ENCODE measurements around the gene ELMO1.
"Not testable (repeated sequence)": the region's sequence is repeated elsewhere in the genome, so short reads cannot be mapped to it uniquely, and the experiment has no call there.

ELMO1 gene

DNA sequence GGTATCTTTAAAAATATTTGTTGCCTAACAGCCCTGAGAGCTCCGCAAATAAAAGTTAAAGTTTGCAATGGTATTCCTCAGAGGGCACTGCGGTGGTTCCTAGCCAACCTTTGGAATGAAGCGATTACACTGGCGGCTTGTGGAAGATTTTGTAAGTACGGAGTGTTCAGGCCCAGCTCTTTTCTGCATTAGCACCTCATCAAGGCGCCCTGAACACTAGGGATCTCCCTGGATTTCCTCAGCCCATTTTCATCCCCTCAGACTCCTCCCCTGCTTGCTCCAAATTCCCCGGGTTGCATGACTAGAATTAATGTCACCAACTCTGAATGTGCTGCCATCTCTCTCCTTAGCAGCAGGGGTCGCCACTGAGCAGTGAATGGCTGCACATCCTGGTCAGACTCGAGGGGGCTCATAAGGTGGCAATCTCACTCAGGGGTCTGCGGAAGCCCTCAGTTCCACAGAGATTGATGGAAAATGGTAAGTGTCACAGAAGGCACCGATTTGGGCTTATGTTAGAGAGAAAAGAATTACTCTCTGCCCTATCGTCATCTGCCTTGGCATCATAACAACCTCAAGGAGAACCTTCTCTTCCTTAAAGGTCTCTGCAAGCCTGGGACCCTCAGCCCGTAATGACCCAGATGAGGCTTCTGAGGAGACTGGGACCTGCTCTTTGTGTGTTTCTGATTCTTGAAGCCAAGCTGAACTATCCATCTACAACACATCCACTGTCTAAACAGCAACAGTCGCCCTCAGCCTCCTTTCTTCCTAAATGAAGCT, 461.5 kb downstream of the ELMO1 start:
- DNase-seq = peak; percentile 85

DNA sequence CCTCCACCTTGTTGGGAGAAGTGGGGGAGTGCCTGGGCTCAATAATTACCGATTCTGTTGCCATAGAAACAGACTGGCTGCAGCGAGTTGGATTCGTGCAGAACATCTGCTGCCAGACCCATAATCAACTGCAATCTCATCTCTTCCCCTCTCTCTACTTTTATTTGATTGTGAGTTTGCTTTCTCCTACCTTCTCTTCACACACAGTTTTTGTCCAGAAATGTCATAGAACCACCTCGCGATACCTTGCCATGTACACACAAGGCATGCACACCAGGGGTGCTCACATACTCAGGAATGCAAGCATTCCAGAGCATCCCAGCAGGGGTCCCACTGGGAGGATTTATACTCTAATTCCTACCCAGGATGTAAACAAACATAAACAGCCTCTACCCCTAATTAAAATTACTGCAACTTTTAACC, 462.1 kb downstream of the ELMO1 start:
- DNase-seq = peak; percentile 87

DNA sequence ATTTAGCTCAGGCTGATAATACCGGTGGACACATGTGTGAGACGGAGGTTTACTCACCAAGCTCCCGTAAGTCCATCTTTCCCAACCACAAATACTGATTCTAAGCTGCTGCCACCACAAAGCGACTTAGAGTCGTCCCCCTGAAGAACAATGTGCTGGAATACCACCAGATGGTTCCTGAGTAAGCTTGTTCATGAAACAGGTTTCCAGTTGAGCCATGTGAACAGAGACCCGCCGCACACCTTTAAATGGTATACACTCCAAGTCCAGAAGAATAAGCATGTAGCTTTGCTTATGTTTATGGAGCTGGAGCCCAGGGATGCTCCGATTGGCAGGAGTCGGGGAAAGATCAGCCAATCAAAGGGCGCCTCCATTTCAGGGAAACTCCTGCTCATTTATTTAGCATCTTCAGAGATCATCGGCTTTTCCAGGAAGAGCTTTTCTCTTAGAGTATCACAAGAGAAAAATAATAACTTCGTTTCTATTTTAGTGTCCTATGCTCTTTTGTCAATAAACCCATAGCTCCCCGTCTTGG, 462.7 kb downstream of the ELMO1 start:
- peak; percentile 84 for DNase-seq

DNA sequence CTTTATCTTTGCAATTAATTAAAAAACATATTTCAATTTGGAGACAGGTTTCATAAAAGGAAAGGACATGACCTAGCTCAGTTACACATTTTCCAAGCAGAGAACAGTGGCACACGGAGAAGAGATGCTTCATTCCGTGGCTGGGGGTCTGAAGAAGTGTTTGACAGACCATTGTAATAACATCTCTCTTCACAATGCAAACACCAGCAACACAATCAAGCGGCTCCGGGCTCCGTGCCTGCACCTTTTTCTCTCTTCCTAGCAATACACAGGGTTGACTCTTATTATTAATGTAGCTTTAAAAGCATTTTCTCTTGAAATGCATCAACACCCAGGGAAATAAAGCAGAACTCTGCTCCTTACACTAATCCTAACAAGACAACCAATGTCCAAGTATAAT, 463.3 kb downstream of the ELMO1 start:
- no peak for DNase-seq

DNA sequence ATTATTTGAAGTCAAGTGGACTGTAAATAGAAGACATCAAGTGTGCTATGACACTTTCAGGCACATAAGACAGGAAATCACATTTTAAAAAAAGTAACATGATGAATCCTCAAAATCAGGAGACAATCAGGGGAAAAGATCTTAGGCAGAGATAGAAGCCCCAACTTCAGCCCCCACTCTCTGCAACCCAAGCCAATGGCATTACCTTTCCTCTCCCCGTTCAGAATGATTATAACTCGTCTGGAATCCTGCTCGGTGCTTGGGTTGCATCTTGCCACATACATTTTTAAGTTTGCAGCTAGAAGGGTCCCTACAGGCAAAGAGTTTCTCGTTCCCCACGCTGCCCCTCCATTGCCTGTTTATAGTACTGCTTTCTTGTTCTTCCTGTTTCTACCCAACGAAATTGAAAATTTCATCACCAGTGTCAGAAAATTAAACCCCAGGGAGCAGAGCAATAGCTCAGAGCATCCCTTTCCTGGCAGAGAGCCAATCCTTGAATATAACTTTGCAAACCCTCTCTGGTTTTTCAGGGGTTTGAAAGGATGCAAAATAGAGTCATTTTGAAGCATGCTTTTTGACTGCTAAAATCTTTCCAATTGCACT, 463.9 kb downstream of the ELMO1 start:
- peak; percentile 61 for DNase-seq

DNA sequence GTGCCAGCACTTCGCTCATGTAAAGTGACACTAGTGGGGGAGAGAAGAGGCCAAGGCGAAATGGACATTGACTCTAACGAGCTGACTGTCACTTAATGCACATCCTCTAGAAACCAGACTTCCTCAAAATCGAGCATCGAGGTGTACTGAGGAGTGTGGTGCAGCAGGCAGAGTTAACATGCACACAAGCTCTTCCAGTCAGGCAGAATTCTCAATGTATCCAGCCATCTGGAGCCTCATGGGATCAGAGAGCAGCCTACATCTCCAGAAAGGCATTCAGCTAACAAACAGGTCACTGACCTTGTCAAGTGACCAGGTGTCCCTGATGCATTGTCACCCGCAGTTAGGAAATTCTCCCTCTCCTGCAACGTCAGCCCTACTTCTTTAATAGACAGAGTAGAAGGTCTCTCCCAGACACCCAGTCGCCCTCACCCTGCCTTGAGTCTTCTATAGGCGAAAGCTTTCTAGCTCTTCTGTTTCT, 464.6 kb downstream of the ELMO1 start:
- no peak for DNase-seq

DNA sequence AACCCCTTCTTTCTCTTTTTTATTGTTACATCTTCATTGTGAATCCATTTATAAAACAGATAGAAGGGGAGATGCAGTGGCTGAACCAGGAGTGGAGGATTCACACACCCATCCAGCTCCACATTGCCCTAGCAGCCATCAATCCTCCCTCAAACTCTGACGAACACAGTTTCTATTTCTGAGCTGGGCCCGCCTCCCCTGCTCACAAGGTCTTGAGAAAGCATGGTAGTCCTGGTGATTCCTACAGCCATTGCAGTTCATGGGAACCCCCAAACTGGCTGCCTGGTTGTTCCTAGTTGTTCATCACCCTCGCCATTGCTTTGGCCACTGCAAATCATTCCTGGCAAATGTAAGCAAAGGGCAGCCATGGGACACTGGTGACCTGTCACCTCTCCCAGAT, 465.9 kb downstream of the ELMO1 start:
- peak; percentile 9 for DNase-seq

DNA sequence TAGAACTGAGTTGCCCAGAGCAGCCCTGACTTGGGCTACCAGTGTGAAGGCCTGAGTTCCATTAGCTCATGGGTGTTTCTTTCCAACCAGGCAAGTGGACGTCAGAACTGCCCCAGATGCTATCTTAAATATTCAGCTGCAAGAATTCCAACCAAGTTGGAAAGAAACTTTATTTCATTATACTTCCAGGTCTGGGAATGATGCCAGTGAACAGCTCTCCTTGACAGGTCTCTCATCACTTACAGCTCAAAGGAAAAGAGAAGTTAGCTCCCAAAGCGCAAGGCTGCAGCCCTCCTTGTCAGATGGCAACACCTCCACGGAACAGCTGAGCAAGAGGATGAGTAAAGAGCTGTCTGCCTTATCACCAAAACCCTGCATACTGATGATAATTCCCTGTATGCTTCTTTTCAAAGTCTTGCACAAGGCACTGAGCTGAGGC, 468.8 kb downstream of the ELMO1 start:
- DNase-seq = no peak

DNA sequence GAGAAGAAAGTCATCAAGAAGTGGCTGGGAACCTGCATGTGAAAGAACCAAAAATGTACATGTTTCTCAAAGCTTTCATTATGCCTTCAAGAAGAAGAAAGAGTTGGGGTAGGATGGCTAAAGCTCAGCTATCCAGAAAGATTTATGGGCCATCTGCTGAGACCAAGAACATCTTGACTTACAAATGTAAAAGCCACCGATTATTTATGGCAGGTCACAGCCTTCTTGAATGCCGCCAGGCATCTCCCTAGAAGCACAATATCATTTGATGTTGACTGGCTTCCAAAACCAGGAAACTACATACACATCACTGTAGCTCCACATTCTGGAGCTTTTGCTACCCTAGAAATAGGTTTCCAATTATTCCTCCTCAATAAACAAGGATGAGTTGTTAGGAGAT, 470.2 kb downstream of the ELMO1 start:
- DNase-seq = no peak

DNA sequence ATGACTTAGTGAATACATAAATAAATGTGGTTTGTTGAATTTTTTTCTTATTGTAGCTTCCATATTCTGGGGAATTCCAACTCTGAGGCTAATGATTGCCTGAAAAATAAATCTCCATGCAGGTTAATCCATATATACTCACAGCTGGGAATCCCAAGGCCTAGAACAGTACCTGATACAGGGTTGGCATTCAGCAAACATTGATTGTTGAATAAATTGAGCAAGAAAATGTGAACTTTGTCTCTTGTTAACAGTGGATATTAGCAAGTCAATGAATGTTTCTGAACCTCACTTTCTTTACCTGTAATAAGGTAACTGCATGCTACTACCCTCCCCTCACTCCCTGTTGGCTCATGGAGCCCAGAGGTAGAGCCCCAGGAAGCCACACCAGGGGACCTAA, 470.8 kb downstream of the ELMO1 start:
- no peak for DNase-seq

DNA sequence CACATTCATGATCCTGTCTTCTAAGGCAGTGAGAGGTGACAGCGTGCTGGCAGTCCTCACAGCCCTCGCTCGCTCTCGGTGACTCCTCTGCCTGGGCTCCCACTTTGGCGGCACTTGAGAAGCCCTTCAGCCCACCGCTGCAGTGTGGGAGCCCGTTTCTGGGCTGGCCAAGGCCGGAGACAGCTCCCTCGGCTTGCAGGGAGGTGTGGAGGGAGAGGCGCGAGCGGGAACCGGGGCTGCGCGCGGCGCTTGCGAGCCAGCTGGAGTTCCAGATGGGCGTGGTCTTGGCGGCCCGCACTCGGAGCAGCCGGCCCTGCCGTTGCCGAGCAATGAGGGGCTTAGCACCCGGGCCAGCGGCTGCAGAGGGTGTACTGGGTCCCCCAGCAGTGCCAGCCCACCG, 475.1 kb downstream of the ELMO1 start:
- DNase-seq = not testable (repeated sequence)

DNA sequence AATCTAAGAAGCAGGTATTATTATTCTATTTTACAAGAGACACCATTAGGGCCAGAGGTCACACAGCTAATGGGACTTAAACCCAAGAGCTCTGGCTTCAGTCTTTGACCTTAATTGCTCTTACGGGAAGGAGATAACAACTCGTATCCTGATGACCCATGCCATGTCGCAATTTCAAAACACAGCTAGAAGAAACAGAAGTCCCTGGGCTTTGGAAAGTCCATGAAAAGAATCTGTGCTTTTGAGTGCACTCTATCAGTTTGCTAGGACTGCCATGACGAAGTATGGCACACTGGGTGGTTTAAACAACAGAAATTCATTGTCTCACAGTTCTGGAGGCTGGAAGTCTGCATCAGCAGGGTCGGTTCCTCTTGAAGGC, 476.5 kb downstream of the ELMO1 start:
- no peak for DNase-seq

DNA sequence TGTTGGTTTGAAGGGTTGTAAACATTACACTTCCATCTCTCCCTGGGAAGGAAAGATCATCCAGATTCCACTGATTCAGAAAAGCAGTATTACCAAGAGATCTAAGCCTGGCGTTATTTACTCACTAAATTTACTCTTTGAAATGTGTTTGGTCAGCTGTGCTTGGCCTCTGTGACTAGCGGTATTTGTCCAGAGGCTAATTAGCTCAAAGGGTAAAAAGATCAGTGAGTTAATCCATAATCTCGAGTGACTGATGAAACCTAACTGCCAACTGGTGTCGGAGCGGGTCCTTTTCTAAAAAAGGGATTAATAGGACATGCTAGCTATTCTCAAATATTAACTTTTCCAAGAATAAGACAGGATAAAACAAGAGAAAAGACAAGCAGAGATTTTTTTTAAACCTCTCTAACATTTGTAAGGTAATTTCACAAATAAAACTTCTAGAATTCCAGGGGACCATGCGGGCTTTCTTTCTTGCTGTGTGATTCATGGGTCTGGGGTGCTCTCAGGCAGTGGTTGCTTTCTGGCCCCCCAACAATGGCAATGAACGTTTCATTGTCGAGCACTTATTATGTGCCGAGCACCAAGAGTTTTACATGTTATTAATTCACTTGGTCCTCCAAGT, 477.0 kb downstream of the ELMO1 start:
- DNase-seq = no peak

DNA sequence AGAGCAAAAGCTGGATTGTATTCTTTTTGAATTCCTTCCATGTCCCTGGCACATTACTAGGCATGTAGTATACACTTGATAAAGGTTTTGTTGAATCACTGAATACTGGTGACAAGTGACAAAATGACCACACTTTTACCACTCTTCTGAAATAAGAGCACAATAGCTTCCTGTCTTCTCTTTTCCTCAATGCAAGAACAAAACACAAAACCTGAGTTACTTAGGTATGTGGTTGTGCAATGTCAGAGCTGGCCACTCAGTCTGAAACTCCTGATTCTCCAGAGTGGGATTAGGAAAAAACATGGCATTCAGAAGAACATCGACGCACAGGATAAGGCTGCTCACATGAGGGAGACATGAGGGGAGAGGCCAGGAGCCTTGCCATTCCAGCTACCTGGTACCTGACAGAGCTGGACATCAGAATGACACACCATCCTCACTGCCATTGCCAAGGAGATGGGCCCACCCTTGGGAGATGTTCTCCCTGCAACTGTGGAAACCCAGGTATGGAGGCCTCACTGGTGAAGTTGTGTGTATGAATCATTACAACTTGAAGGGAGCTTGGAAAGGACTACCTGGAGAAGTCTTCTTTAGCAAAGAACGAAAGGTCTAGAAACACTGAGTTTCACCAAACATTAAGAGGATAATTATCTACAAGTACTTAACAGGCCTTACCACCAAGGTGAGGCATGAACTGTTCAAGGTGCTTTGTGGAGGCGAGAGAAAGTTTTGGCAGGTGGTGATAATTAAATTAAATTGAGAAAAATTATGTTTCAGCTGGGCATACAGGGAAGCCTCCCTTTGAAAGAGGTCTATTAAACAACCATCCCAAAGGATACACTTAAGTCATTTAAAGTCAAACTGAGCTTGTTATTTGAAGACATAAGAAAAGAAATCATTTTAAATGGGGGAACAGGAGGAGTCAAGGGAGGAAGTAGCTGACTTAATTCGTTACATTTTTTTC, 477.8 kb downstream of the ELMO1 start:
- no peak for DNase-seq

DNA sequence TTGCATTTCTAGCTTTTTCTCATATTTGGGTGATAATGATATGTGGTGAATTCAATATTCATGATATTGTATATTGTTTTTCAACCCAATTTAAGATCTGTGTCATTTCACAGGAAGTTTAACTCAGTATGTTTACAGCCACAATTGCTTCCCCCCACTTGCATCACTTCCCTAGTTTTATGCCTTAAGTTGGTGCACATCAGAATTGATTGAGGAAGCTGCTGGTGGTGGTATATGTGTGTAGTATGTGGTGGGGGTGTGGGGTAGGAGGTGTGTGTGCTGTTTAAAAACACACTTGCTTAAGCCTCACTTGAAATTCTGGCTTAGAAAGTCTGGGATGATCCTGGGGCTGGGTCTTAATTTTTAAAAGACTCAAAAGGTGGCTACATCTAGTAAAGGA, 479.3 kb downstream of the ELMO1 start:
- DNase-seq = no peak

DNA sequence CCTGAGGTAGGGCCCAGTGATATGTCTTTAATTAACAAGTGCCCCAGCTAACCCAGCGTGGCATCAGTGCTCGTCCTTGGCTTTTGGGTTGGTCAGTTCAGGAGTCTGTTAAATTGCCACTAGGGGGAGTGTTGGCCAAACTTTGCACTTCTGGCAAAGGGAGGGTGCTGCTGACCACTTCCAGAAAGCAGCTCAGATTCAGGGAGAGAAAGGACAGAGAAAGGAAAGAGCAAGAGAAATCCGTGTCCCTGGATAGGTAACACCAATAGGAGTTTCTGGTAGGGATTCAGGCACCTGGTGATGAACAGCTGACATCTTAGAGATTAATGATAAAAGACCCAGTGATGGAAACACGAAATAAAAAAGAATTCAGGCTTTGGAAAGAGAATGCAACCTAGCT, 481.3 kb downstream of the ELMO1 start:
- peak; percentile 19 for DNase-seq

DNA sequence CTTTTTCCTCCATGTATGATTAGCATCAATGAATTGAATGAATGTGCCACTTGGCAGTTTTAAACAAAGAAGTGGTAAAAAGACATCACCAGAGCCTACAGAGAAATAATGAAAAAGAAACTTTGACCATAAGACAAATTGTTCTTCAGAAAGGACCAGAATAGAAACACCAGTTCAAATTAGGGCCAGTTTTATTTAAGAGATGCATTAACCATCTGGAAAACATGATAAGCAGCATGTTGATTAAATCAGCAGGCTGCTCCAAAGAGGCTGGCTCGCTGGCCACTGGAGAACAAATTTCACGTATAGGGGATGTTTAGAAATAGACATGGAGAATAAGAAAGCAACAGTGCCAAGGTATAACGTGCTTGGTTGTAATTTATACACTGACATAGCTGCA, 482.0 kb downstream of the ELMO1 start:
- DNase-seq = no peak

DNA sequence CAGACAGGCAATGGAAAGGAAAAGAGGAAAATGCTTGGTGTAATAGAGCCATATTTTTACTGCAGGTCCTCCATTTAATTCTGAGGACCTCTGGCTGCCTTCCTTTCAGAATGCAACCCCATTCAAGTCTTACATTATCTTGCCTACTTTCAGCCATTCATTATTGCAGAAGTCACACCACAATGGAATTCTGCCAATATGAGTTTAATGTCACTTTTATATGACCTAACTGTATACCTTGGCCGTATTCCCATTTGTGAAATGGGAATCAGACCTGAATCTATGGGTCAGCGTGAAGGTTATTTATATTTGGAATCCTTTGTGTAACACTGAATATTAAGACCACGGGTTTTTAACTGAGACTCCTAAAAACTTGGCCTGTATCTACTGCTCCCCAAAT, 482.6 kb downstream of the ELMO1 start:
- no peak for DNase-seq

DNA sequence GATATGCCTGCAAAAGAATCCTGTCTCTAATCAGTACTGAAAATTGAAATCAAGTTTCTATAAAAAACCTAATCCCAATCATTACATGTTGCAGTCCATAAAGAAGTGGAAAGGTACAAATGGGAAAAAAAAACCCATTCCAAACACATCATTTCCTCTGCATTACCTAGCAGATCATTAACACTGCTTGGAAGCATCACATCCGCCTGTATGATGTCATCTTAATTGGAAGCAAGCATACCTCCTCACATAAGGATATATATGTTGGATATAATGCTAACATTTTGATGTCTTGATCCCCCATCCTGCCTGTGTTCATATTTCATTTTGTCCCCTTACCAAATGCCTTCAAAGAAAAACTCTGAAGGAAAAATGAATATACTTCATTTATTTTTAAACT, 483.0 kb downstream of the ELMO1 start:
- DNase-seq = no peak

DNA sequence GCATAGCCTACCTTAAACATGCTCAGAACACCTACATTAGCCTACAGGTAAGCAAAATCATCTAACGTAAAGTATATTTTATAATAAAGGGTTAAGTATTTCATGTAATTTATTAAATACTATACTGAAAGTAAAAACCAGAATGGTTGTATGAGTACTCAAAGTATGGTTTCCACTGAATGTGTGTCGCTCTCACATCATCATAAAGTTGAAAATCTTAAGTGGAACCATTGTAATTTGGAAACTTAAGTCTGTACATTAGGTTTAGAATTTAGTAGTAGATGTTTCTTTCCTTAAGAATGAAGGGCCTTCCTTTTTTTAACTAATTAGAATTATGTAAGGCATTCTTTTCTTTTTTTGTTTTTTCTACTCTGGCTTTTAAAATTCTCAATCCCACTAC, 484.4 kb downstream of the ELMO1 start:
- no peak for DNase-seq

DNA sequence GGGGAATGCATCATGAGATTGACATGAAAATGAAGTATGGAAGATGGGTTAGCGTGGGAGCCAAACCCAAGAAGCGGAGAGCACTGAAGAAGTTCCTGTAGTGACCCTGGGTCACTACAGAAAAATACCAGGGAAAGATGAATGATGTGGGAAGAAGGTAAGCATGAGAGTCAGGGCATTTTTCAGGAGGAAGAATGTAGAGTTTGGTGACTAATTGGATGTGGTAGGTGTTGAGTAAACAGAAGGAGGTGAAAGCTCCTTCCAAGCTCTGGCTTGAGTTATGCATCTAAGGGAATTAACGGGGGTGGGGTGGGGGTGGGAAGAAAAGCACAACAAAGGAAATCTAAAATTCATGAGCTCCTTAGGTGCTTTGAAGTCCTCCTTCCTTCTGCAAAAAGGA, 486.3 kb downstream of the ELMO1 start:
- DNase-seq = no peak

DNA sequence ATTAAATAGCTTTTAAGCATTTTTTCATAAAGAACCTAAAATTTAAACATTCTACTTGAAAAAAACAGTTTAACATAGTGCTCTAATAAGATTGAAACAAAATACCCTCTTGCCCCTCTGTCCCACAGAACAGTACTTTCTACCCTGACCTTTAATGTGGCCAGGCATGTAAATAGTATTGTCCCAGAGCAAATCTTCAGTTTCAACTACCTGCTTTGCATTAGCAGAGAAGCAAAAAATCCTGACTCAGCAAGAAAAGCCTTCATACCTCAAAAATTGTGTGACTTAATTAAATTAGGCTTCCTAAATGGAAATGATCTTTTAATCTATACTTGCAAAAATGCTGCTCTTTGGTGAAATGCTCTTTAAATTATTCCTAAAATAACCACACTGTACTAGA, 487.0 kb downstream of the ELMO1 start:
- DNase-seq = no peak

DNA sequence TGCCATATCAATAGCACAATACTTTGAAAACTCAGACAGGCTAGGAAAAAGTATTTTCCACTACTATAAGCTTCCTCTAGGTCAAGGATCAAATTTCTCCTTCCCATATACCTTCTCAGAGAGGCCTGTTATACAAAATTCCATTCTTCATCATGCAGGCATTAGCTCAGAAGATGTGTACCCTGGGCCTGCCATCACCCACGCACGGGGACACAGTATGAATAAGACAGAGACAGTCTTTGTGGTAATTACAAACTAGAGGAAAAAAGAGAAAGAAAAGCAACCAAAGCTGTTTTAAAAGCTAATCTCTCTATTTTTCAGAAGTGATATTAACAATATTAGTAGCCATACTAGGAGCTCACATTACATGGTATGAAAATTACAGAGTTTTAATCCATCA, 487.6 kb downstream of the ELMO1 start:
- no peak for DNase-seq
